Measurements from ENCODE around the gene WDR7.

- TF ChIP-seq ELF4 (IDR thresholded peaks at IDR 0.05) (no peak), SP1 (IDR thresholded peaks at IDR 0.05) (no peak), NFRKB (IDR thresholded peaks at IDR 0.05) (no peak), TARDBP (IDR thresholded peaks at IDR 0.05) (no peak)
Measured at GRCh38 chr18:57083485-57083884, 432.3 kb downstream of the WDR7 start.
